Spinal cord (tissue), 10 donors: Measurements from ENCODE around the gene SPNS3. TPM values are rescaled to one million over a fixed set of nuclear protein-coding genes. Genes with fewer than 3 reads are reported as not detected.

ENCODE experiments used
- DNase-seq, 6 donors: peaks; one replicate each; pipeline versions ENCODE4 v3.0.0 to v3.0.0-alpha.2; 2013 to 2015; ENCODE audit warnings: low spot score in 6 of 6, low read depth in 4 of 6
- H3K27ac ChIP-seq: one replicate; pipeline ENCODE4 v1.5.1; 2013; ENCODE audit warnings: low read depth, low read length, control low read depth
- H3K27me3 ChIP-seq: one replicate; pipeline ENCODE4 v1.6.1; 2013; ENCODE audit warnings: low read length; ENCODE audit not compliant: control insufficient read depth, insufficient read depth
- H3K36me3 ChIP-seq: one replicate; pipeline ENCODE4 v1.6.1; 2013; ENCODE audit warnings: low read length; ENCODE audit not compliant: control insufficient read depth, insufficient read depth
- H3K4me1 ChIP-seq: one replicate; pipeline ENCODE4 v1.6.1; 2013; ENCODE audit warnings: low read length; ENCODE audit not compliant: control insufficient read depth, insufficient read depth
- H3K4me3 ChIP-seq: one replicate; pipeline ENCODE4 v1.5.1; 2013; ENCODE audit warnings: low read depth, low read length, control low read depth
- H3K9me3 ChIP-seq: one replicate; pipeline ENCODE4 v1.6.1; 2013; ENCODE audit warnings: low read length; ENCODE audit not compliant: control insufficient read depth, insufficient read depth
- WGBS: methylation state at CpG from one replicate; pipeline ENCODE4 v1.1.5; 2013; ENCODE audit warnings: missing lambda C conversion rate; ENCODE audit not compliant: insufficient coverage; 5-methylcytosine and 5-hydroxymethylcytosine counted together
- polyA plus RNA-seq, 2 donors: library from polyadenylated mRNA; unstranded; fragments of 120-200 nt; gene quantifications; one replicate each; pipeline ENCODE4 v1.2.1, GENCODE V29; 2013; ENCODE audit not compliant: insufficient read length in 2 of 2
- total RNA-seq, 2 donors: library from RNA; depleted of rRNA in 1 of 2; stranded (reverse); fragments of 120-200 nt in 1 of 2; fragments of >200 nt in 1 of 2; gene quantifications; one replicate each; pipeline versions ENCODE4 v1.2.3 to v1.2.4, GENCODE V29; 2013 to 2014
- donor health status: healthy.

The SPNS3 gene
- total and polyA plus RNA-seq, 4 donors = 0.83 to 2.0 (median 1.6) TPM

DNA sequence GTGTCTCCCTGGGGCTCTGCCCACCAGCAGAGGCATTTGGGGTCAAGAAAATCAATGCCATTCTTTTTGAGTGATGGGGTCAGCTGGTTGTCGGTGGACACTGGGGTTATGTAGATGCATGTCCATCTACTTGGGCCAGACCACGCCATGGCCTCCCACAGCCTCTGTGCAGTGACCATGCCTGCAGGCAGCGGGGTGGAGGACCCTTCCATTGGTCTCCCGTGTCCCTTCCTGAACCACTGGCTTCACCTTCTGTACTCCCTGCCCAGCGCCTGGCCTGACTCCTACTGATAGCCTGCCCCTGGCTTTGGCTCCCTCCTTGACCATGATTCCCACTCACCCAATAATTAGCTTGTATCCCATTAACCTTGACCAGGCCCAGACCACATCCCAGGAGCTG is 28.0 kb upstream of the SPNS3 start:
- H3K27ac ChIP-seq = no peak overlapping the region
- no peaks in the 10 kb centered on the region for H3K4me1 ChIP-seq
- no peaks in the 10 kb centered on the region for H3K36me3 ChIP-seq
- H3K4me3 ChIP-seq = no peak overlapping the region
- no peak for DNase-seq
- H3K27me3 ChIP-seq = no peaks in the 10 kb centered on the region
- WGBS = 84% methylated on average over 5 of the region's 5 CpGs
- no peaks in the 10 kb centered on the region for H3K9me3 ChIP-seq

DNA sequence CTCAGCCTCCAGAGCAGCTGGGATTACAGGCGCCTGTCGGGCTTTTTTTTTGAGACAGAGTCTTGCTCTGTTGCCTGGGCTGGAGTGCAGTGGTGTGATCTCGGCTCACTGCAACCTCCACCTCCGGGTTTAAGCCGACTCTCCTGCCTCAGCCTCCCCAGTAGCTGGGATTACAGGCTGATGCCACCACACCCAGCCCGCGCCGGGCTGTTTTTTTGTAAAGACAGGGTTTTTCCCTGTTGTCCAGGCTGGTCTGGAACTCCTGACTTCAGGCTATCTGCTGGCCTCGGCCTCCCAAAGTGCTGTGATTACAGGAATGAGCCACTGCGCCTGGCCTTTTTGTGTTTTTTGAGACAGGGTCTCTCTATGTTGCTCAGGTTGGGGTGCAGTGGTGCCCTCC is 27.4 kb upstream of the SPNS3 start:
- no peaks in the 10 kb centered on the region for H3K4me1 ChIP-seq
- H3K9me3 ChIP-seq = no peaks in the 10 kb centered on the region
- no peaks in the 10 kb centered on the region for H3K36me3 ChIP-seq
- no peak overlapping the region for H3K4me3 ChIP-seq
- no peak for DNase-seq
- no peaks in the 10 kb centered on the region for H3K27me3 ChIP-seq
- no peak overlapping the region for H3K27ac ChIP-seq
- WGBS = 100% methylated on average over 7 of the region's 10 CpGs

DNA sequence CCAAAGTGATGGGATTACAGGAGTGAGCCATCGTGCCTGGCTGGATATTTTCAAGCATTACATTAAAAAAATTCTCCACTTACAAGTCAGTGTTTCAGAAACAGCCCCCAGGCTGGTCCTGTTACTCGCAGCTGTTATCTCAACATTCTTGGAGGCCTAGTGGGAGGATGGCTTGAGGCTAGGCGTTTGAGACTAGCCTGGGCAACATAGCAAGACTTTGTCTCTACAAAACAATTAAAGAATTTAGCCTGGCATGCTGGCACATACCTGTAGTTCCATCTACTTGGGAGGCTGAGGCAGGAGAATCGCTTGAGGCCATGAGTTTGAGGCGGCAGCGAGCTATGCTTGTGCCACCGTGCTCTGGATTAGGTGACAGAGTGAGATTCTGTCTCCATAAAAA is 26.5 kb upstream of the SPNS3 start:
- Histone ChIP-seq H3K36me3 (no peaks in the 10 kb centered on the region), H3K4me3 (no peak overlapping the region), H3K27ac (no peak overlapping the region), H3K4me1 (no peaks in the 10 kb centered on the region), H3K27me3 (no peaks in the 10 kb centered on the region), H3K9me3 (no peaks in the 10 kb centered on the region)
- no CpG with 5 or more reads among the region's 7 CpGs for WGBS
- DNase-seq = no peak

DNA sequence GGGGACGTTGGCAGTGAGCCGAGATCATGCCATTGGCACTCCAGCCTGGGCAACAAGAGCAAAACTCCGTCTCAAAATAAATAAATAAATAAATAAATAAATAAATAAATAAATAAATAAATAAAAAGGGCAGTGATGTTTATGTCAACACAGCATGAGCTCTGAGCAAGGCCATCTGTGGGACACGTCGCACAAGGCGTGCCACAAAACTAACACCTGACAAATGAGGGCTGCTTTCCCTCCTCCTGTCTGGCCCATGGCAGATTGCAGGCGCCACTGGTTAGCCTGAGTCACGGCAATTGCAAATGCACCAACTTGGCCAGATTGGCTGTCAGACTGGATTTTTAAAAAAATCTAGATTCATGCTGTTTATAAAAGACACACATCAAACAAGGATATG is 25.9 kb upstream of the SPNS3 start:
- Histone ChIP-seq H3K36me3 (no peaks in the 10 kb centered on the region), H3K27ac (no peak overlapping the region), H3K4me1 (peaks cover under 1% of the 10 kb centered on the region), H3K4me3 (no peak overlapping the region), H3K9me3 (no peaks in the 10 kb centered on the region), H3K27me3 (no peaks in the 10 kb centered on the region)
- peak in 1 of 6 donors; percentile 51 for DNase-seq
- 68% methylated on average over 4 of the region's 8 CpGs for WGBS

DNA sequence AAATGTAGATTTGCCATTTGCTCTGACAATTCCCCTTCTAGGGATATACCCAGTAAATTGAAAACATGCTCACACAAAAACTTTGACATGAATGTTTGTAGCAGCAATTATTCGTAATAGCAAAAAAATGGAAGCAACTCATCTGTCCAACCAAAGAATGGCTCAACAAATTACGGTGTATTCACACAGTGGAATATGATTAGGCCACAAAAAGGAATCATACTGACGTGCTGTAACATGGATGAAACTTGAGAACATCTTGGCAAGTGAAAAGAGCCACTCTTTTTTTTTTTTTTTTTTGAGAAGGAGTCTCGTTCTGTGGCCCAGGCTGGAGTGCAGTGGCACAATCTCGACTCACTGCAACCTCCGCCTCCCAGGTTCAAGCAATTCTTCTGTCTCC is 24.1 kb upstream of the SPNS3 start:
- 100% methylated on average over 1 of the region's 6 CpGs for WGBS
- Histone ChIP-seq H3K4me3 (no peak overlapping the region), H3K27ac (no peak overlapping the region)

DNA sequence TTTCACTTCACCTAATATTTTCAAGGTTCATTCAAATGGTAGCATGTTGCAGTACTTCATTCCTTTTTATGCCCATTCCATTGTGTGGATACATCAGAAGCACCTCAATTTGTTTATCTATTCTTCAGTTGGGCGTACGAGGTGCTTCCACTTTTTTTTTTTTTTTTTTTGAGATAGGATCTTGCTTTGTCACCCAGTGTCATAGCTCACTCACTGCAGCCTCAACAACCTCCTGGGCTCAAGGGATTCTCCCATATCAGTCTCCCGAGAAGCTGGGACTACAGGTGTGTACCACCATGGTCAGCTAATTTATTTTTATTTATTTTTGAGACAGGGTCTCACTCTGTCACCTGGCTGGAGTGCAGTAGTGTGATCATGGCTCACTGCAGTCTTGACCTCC is 22.5 kb upstream of the SPNS3 start:
- WGBS = no CpG with 5 or more reads among the region's 3 CpGs
- DNase-seq = no peak
- Histone ChIP-seq H3K9me3 (no peaks in the 10 kb centered on the region), H3K4me1 (peaks cover 4% of the 10 kb centered on the region), H3K4me3 (no peak overlapping the region), H3K36me3 (no peaks in the 10 kb centered on the region), H3K27me3 (no peaks in the 10 kb centered on the region), H3K27ac (no peak overlapping the region)

More for the DNA sequence above, 24.1 kb upstream of the SPNS3 start:
- no peaks in the 10 kb centered on the region for H3K27me3 ChIP-seq
- DNase-seq = no peak
- no peaks in the 10 kb centered on the region for H3K9me3 ChIP-seq
- no peaks in the 10 kb centered on the region for H3K36me3 ChIP-seq
- H3K4me1 ChIP-seq = peaks cover 4% of the 10 kb centered on the region

DNA sequence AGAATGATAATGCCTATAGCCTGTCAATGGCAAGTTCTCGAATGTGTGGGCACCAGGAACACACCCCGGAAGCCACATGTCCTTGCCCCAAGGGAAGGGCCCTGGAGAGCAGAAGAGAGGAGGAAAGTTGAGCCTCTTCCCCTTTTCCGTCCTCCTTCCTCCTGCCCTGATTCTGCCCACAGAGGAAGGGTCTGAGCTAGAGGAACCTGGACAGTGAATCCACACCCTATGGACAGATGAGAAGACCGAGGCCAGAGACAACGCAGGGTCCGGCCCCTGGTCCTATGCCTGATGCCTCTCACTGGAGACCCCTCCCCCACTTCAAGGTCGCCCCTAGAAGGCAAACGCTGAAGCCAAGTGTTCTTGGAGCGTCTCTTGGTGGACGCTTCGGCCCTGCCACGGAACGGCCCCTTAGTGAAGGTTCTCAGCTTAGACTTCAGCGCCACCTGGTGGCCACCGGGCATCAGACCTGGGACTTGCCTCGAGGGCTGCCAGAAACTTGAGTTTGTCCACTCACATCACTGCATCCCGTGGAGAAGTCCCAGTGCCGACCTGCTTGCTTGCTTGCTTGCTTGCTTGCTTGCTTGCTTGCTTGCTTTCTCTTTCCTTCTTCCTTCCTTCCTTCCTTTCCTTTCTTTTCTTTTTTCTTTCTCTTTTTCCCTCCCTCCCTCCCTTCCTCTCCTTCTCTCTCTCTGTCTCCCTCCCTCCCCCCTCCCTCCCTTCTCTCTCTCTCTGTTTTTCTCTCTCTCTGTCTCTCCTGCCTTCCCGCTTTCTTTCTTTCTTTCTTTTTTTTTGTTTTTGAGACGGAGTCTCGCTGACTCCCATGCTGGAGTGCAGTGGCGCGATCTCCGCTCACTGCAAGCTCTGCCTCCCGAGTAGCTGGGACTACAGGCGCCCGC is 20.6 kb upstream of the SPNS3 start:
- 15% methylated on average over 18 of the region's 27 CpGs for WGBS
- no peak overlapping the region for H3K4me3 ChIP-seq
- H3K36me3 ChIP-seq = no peaks in the 10 kb centered on the region
- no peaks in the 10 kb centered on the region for H3K27me3 ChIP-seq
- peak; percentile 75 to 97 (median 87) for DNase-seq
- H3K9me3 ChIP-seq = no peaks in the 10 kb centered on the region
- H3K27ac ChIP-seq = no peak overlapping the region
- peaks cover 4% of the 10 kb centered on the region for H3K4me1 ChIP-seq

DNA sequence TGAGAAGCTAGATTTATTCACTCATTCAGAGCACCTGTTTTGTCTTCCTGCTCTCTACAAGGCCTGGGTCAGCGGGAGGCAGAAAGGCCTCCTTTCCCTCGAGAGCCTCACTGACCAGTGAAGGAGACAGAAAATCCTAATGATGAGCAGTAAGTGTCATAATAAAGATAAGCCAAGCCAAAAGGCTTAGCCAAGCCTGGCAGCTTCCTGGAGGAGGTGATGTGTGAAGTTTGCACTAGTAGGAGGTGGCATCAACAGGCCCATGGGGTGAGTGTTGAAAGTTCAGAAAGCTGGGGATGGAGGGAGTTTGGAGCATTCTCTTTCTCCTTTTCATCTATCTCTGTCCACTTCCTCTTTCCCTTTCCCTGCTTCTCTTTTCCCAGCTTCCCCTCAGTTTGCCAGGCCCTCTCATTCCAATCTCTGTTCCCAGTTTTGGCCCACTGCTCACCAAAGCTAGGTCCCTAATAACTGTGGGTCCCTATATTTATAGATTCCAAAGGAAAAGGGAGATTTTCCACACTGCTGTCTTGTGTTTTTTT is 16.5 kb upstream of the SPNS3 start:
- Histone ChIP-seq H3K27me3 (no peaks in the 10 kb centered on the region), H3K27ac (no peak overlapping the region), H3K4me1 (peaks cover 4% of the 10 kb centered on the region), H3K36me3 (no peaks in the 10 kb centered on the region), H3K9me3 (no peaks in the 10 kb centered on the region), H3K4me3 (no peak overlapping the region)
- no peak for DNase-seq
- WGBS = 100% methylated on average over 1 of the region's 2 CpGs

DNA sequence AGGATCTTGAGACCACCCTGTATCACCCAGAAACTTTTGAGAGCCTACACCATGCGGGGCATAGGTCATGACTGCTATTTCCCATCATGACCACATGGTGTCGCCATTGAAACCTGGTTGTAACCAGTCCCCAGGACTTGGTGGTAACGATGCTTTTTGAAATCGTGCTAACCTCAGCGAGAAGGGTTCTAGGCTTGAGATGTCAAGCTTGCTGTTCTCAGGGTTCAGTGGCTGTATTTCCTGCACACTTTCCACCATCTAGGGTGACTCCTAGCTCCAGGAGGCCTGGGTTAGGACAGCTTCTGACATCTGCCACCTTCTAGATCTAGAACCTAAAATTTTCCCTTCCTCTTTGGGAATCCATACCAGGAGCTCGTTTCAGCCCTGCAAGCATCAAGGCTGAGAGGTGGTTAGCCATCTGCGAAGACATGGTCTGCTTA is 13.0 kb upstream of the SPNS3 start:
- 4% methylated on average over 6 of the region's 7 CpGs for WGBS
- H3K9me3 ChIP-seq = no peaks in the 10 kb centered on the region
- no peaks in the 10 kb centered on the region for H3K4me1 ChIP-seq
- no peaks in the 10 kb centered on the region for H3K36me3 ChIP-seq
- H3K27ac ChIP-seq = no peak overlapping the region
- DNase-seq = peak; percentile 29 to 89 (median 44)
- no peaks in the 10 kb centered on the region for H3K27me3 ChIP-seq
- H3K4me3 ChIP-seq = no peak overlapping the region

DNA sequence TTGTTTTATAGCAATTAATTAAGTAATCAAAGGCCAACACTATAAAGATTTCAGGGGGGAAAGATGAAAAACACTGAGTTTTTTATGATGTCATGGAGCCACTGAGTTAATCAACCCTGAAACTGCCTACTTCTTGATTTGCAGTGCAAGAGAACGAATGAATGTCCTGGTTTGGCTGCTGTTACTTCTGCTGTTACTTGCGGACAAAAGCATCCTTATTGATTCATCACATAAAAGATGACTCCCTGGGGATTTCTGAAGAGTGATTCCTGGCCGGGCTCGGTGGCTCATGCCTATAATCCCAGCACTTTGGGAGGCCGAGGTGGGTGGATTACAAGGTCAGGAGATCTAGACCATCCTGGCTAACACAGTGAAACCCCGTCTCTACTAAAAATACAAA is 10.9 kb upstream of the SPNS3 start:
- Histone ChIP-seq H3K4me1 (no peaks in the 10 kb centered on the region), H3K4me3 (no peak overlapping the region), H3K9me3 (no peaks in the 10 kb centered on the region), H3K27me3 (no peaks in the 10 kb centered on the region), H3K36me3 (no peaks in the 10 kb centered on the region), H3K27ac (no peak overlapping the region)
- DNase-seq = no peak
- WGBS = 0% methylated on average over 1 of the region's 6 CpGs
